ENCODE results near the gene VPS16. TPM values are rescaled to one million over a fixed set of nuclear protein-coding genes. Genes with fewer than 3 reads are reported as not detected.

The VPS16 gene
- total and polyA plus RNA-seq, 2 of the 13 experiments (the other 11 are each of a cell fraction or from before 2014, with no cell fraction given), result 34.2 to 35.4 TPM

DNA sequence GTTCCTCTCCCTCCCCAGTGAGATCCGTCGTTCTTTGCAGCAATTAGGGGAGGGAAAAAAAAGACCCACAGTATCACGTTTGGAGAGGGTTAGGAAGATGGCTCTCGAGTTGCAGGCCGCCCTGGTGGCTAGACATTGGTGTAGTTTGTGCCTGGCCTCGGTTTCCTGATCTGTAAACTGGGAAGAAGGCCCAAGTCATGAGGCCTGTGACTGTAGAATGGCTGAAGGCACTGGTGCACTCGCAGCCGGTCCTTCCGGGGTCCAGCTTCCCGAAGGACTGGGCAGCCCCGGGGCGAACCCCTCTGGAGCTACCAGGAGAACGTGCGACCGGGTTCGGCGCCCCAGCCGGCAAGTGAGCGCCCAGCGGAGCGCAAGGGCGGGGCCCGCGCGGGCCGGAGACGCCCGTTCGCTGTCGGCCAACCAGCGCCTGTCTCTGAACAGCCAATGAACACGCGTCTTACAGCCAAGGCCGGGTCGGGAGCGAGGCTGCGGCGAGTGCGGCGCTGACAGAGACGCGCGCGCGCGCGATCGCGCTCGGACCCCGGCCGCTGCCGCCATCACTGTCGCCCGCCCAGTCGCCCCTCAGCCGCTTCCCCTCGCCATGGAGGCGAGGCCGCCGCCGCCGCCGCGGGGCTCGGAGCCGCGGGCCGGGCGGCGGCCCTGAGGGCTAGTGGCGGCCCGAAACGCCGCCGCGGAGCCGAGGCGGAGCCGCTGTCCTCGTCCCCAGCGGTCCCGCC is 32.6 kb downstream of the VPS16 start, which contains the start of gene PTPRA (continued):
- TF ChIP-seq, protein P1, sequence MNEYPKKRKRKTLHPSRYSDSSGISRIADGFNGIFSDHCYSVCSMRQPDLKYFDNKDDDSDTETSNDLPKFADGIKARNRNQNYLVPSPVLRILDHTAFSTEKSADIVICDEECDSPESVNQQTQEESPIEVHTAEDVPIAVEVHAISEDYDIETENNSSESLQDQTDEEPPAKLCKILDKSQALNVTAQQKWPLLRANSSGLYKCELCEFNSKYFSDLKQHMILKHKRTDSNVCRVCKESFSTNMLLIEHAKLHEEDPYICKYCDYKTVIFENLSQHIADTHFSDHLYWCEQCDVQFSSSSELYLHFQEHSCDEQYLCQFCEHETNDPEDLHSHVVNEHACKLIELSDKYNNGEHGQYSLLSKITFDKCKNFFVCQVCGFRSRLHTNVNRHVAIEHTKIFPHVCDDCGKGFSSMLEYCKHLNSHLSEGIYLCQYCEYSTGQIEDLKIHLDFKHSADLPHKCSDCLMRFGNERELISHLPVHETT (CRISPR knock-in tag; conservative IDR thresholded peaks at IDR 0.05), result peak; percentile 73; the same call in 1 of the 2 replicates
- TF ChIP-seq, protein P2, sequence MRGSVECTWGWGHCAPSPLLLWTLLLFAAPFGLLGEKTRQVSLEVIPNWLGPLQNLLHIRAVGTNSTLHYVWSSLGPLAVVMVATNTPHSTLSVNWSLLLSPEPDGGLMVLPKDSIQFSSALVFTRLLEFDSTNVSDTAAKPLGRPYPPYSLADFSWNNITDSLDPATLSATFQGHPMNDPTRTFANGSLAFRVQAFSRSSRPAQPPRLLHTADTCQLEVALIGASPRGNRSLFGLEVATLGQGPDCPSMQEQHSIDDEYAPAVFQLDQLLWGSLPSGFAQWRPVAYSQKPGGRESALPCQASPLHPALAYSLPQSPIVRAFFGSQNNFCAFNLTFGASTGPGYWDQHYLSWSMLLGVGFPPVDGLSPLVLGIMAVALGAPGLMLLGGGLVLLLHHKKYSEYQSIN (CRISPR knock-in tag; IDR thresholded peaks at IDR 0.05; ENCODE audit: borderline replicate concordance), result no peak
- 0 out of 2 replicates have a peak, but pooled peaks have one; percentile 7 for TF ChIP-seq SNAI1 (CRISPR knock-in tag; IDR thresholded peaks at IDR 0.05; ENCODE audit: borderline replicate concordance)
- TF ChIP-seq, protein P3, sequence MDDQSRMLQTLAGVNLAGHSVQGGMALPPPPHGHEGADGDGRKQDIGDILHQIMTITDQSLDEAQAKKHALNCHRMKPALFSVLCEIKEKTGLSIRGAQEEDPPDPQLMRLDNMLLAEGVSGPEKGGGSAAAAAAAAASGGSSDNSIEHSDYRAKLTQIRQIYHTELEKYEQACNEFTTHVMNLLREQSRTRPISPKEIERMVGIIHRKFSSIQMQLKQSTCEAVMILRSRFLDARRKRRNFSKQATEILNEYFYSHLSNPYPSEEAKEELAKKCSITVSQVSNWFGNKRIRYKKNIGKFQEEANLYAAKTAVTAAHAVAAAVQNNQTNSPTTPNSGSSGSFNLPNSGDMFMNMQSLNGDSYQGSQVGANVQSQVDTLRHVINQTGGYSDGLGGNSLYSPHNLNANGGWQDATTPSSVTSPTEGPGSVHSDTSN (CRISPR knock-in tag; IDR thresholded peaks at IDR 0.05; ENCODE audit: borderline replicate concordance), result no peak
- TF ChIP-seq, protein P4, sequence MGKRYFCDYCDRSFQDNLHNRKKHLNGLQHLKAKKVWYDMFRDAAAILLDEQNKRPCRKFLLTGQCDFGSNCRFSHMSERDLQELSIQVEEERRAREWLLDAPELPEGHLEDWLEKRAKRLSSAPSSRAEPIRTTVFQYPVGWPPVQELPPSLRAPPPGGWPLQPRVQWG (CRISPR knock-in tag; IDR thresholded peaks at IDR 0.05; ENCODE audit: borderline replicate concordance, low read depth), result no peak
- peak; percentile 90 for TF ChIP-seq MAZ (IDR thresholded peaks at IDR 0.05; ENCODE audit: borderline replicate concordance, low read depth, low read length)
- peak; percentile 73 for TF ChIP-seq MAZ (CRISPR knock-in tag; IDR thresholded peaks at IDR 0.05; ENCODE audit: low read depth)
- TF ChIP-seq SETDB1 (CRISPR knock-in tag; IDR thresholded peaks at IDR 0.05; ENCODE audit: borderline replicate concordance), result no peak
- peak; percentile 75 for TF ChIP-seq ZNF350 (CRISPR knock-in tag; IDR thresholded peaks at IDR 0.05; ENCODE audit: borderline replicate concordance, low read depth)
- TF ChIP-seq, protein P5, sequence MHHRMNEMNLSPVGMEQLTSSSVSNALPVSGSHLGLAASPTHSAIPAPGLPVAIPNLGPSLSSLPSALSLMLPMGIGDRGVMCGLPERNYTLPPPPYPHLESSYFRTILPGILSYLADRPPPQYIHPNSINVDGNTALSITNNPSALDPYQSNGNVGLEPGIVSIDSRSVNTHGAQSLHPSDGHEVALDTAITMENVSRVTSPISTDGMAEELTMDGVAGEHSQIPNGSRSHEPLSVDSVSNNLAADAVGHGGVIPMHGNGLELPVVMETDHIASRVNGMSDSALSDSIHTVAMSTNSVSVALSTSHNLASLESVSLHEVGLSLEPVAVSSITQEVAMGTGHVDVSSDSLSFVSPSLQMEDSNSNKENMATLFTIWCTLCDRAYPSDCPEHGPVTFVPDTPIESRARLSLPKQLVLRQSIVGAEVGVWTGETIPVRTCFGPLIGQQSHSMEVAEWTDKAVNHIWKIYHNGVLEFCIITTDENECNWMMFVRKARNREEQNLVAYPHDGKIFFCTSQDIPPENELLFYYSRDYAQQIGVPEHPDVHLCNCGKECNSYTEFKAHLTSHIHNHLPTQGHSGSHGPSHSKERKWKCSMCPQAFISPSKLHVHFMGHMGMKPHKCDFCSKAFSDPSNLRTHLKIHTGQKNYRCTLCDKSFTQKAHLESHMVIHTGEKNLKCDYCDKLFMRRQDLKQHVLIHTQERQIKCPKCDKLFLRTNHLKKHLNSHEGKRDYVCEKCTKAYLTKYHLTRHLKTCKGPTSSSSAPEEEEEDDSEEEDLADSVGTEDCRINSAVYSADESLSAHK (CRISPR knock-in tag; IDR thresholded peaks at IDR 0.05; ENCODE audit: borderline replicate concordance), result no peak
- peak; percentile 48; the same call in 1 of the 2 replicates for TF ChIP-seq RFX5 (IDR thresholded peaks at IDR 0.05; ENCODE audit: low read depth, low read length)
- TF ChIP-seq TEAD2 (CRISPR knock-in tag; IDR thresholded peaks at IDR 0.05), result no peak
- no peak for TF ChIP-seq SCMH1 (CRISPR knock-in tag; IDR thresholded peaks at IDR 0.05; ENCODE audit: borderline replicate concordance)
- TF ChIP-seq, protein P6, sequence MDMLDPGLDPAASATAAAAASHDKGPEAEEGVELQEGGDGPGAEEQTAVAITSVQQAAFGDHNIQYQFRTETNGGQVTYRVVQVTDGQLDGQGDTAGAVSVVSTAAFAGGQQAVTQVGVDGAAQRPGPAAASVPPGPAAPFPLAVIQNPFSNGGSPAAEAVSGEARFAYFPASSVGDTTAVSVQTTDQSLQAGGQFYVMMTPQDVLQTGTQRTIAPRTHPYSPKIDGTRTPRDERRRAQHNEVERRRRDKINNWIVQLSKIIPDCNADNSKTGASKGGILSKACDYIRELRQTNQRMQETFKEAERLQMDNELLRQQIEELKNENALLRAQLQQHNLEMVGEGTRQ (IDR thresholded peaks at IDR 0.05; ENCODE audit: low read depth, low read length), result no peak
- TF ChIP-seq, protein P6 (CRISPR knock-in tag; IDR thresholded peaks at IDR 0.05; ENCODE audit: borderline replicate concordance), result no peak; the same call in 1 of the 2 replicates
- 0 out of 2 replicates have a peak, but pooled peaks have one; percentile 22 for TF ChIP-seq ZNF253 (CRISPR knock-in tag; IDR thresholded peaks at IDR 0.05; ENCODE audit: borderline replicate concordance)
- TF ChIP-seq SOX5 (CRISPR knock-in tag; IDR thresholded peaks at IDR 0.05; ENCODE audit: borderline replicate concordance), result peak; percentile 61; the same call in 1 of the 2 replicates

Measured in HepG2 (cell line).